ENCODE data around the gene CADM2. TPM values are rescaled to one million over a fixed set of nuclear protein-coding genes. Genes with fewer than 3 reads are reported as not detected.

Gene CADM2
- total and polyA plus RNA-seq, 12 donors: 0.10 to 12.6 (median 2.2) TPM

DNA sequence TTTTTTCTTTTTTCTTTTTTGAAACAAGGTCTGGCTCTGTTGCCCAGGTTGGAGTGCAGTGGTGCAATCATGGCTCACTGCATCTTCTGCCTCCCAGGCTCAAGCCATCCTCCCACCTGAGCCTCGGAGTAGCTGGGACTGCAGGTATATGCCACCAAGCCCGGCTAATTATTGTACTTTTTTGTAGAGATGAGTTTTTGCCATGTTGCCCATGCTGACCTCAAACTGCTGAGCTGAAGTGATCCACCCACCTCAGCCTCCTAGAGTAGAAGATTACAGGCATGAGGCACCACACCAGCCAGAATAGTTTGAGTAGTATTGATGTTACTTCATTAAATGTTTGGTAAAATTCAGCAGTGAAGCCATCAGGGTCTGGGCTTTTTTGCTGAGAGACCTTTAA, 251.8 kb downstream of the CADM2 start:
- Histone ChIP-seq H3K9me3 (replicated peaks in 1 of 3) (peaks cover 0 to 5% (median 0%) of the 10 kb centered on the region in 3 donors), H3K4me3 (no peak overlapping the region), H3K4me1 (replicated peaks in 1 of 2) (no peaks in the 10 kb centered on the region), H3K27ac (no peak overlapping the region), H3K36me3 (replicated peaks in 1 of 2) (no peaks in the 10 kb centered on the region), H3K27me3 (no peaks in the 10 kb centered on the region)
- no peak for DNase-seq
- intact Hi-C loops (cut with DNase I): no loop called here
- 75 to 86% (median 77%) methylated on average over 2 of the region's 2 CpGs for WGBS, 4 donors
- TF ChIP-seq, protein P1, sequence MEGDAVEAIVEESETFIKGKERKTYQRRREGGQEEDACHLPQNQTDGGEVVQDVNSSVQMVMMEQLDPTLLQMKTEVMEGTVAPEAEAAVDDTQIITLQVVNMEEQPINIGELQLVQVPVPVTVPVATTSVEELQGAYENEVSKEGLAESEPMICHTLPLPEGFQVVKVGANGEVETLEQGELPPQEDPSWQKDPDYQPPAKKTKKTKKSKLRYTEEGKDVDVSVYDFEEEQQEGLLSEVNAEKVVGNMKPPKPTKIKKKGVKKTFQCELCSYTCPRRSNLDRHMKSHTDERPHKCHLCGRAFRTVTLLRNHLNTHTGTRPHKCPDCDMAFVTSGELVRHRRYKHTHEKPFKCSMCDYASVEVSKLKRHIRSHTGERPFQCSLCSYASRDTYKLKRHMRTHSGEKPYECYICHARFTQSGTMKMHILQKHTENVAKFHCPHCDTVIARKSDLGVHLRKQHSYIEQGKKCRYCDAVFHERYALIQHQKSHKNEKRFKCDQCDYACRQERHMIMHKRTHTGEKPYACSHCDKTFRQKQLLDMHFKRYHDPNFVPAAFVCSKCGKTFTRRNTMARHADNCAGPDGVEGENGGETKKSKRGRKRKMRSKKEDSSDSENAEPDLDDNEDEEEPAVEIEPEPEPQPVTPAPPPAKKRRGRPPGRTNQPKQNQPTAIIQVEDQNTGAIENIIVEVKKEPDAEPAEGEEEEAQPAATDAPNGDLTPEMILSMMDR (IDR thresholded peaks at IDR 0.05): no peak
- no peak for TF ChIP-seq POLR2A (IDR thresholded peaks at IDR 0.05)

DNA sequence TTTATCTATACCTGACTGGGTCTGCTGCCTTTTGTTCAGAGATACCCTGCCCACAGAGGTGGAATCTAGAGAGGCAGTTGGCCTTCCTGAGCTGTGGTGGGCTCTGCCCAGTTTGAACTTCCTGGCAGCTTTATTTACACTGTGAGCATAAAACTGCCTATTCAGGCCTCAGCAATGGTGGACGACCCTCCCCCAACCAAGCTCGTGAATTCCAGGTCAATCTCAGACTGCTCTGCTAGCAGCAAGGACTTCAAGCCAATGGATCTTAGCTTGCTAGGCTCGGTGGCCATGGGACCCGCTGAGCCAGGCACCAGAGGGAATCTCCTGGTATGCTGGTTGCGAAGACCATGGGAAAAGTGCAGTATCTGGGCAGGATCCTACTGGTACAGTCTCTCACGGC, 270.2 kb downstream of the CADM2 start:
- H3K27me3 ChIP-seq: no peaks in the 10 kb centered on the region
- intact Hi-C loops (cut with DNase I): no loop called here
- no peaks in the 10 kb centered on the region for H3K36me3 ChIP-seq (replicated peaks in 1 of 2)
- no peaks in the 10 kb centered on the region for H3K9me3 ChIP-seq (replicated peaks in 1 of 3)
- H3K27ac ChIP-seq: no peak overlapping the region
- H3K4me3 ChIP-seq: no peak overlapping the region
- no peak for TF ChIP-seq POLR2A (IDR thresholded peaks at IDR 0.05)
- TF ChIP-seq, protein P1 (IDR thresholded peaks at IDR 0.05): no peak
- WGBS, 4 donors: 40 to 77% (median 69%) methylated on average over 1 to 6 of the region's 6 CpGs
- no peak for DNase-seq
- H3K4me1 ChIP-seq (replicated peaks in 1 of 2): no peaks in the 10 kb centered on the region

DNA sequence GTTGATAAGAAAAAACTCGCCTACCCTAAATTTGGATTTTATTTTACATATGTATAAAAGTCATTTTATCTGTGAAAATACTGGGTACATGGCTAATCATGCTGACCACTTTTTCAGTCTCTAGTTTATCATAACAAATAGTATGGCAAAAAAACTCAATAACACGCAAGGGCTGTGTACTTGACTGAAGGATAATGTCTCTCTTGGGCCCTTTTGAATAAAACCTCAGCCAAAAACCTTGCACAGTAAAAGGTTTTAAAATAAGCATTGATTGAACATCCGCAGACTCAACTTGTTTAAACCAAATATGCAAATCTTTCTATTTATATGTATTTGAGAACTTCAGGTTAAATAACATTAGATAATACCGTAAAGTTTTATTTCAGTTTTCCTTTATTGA, 285.3 kb downstream of the CADM2 start:
- DNase-seq: no peak
- Histone ChIP-seq H3K4me1 (replicated peaks in 1 of 2) (no peaks in the 10 kb centered on the region), H3K27me3 (no peaks in the 10 kb centered on the region), H3K27ac (no peak overlapping the region), H3K4me3 (no peak overlapping the region), H3K9me3 (replicated peaks in 1 of 3) (no peaks in the 10 kb centered on the region), H3K36me3 (replicated peaks in 1 of 2) (no peaks in the 10 kb centered on the region)
- TF ChIP-seq, protein P1 (IDR thresholded peaks at IDR 0.05): no peak
- TF ChIP-seq POLR2A (IDR thresholded peaks at IDR 0.05): no peak
- intact Hi-C loops (cut with DNase I): no loop called here
- WGBS, 4 donors: 76 to 84% (median 81%) methylated on average over 4 of the region's 4 CpGs

DNA sequence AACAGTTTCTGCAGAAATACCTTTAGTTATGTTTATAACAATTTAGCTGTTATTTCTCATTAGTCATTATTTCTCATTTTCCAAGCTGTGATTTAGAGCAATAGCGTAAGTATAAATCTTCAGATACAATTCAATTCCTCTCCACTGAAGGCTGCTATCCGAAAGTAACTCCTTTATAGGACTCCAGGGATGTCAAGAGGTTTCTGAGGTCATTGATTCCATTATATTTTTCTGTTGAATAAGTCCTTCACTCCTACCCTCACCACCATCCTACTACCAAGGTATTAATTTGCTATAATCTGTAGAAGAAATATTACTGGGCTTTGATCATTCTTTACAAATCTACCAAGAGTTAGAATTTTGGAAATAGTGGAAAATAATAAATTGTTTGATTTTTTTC, 285.7 kb downstream of the CADM2 start:
- Histone ChIP-seq H3K9me3 (replicated peaks in 1 of 3) (no peaks in the 10 kb centered on the region), H3K4me1 (replicated peaks in 1 of 2) (no peaks in the 10 kb centered on the region), H3K27ac (no peak overlapping the region), H3K36me3 (replicated peaks in 1 of 2) (no peaks in the 10 kb centered on the region), H3K4me3 (no peak overlapping the region), H3K27me3 (no peaks in the 10 kb centered on the region)
- no peak for TF ChIP-seq POLR2A (IDR thresholded peaks at IDR 0.05)
- TF ChIP-seq, protein P1 (IDR thresholded peaks at IDR 0.05): no peak
- no peak for DNase-seq
- WGBS, 4 donors: 80 to 84% (median 83%) methylated on average over 2 of the region's 2 CpGs
- intact Hi-C loops (cut with DNase I): no loop called here

Measured in adrenal gland (tissue), 12 donors.